GM19395 (cell line): ENCODE measurements around the gene CEACAM3.
A peak's percentile ranks its signal among the peaks of the same experiment; 100 is the strongest.

Source experiments
- ATAC-seq: cut with Tn5 transposase; IDR thresholded peaks from one replicate; pipeline ENCODE4 v1.9.1; 2021; ENCODE audit warnings: mild to moderate bottlenecking, moderate library complexity; ENCODE audit not compliant: unreplicated experiment

The CEACAM3 gene

GRCh38 chr19:41843371-41843770, 47.0 kb downstream of the CEACAM3 start:
- no peak for ATAC-seq

GRCh38 chr19:41844601-41845000, 48.2 kb downstream of the CEACAM3 start, which contains the start of gene LYPD4:
Gene LYPD4, minus strand, starts transcription at chr19:41844683. Its CDS starts 5,398 bp downstream, at chr19:41839285.
- no peak for ATAC-seq

- ATAC-seq = no peak
Measured at GRCh38 chr19:41845001-41845050, 48.4 kb downstream of the CEACAM3 start, which contains the start of gene DMRTC2. Gene DMRTC2, plus strand, starts transcription at chr19:41845042. Its CDS starts 2,387 bp downstream, at chr19:41847429.

GRCh38 chr19:41845051-41845590, 48.7 kb downstream of the CEACAM3 start:
- ATAC-seq = no peak

GRCh38 chr19:41847351-41848105, 51.1 kb downstream of the CEACAM3 start:
- no peak for ATAC-seq

- ATAC-seq = no peak
Measured at GRCh38 chr19:41848666-41849065, 52.3 kb downstream of the CEACAM3 start.

- no peak for ATAC-seq
Measured at GRCh38 chr19:41849067-41849466, 52.7 kb downstream of the CEACAM3 start.

GRCh38 chr19:41850381-41850780, 54.0 kb downstream of the CEACAM3 start:
- no peak for ATAC-seq

- ATAC-seq = no peak
Measured at GRCh38 chr19:41851456-41851855, 55.1 kb downstream of the CEACAM3 start.

- no peak for ATAC-seq
Measured at GRCh38 chr19:41853344-41853743, 57.0 kb downstream of the CEACAM3 start.

GRCh38 chr19:41853768-41854167, 57.4 kb downstream of the CEACAM3 start:
- ATAC-seq = no peak

- no peak for ATAC-seq
Measured at GRCh38 chr19:41859213-41859617, 62.8 kb downstream of the CEACAM3 start.

- peak; percentile 78 for ATAC-seq
Measured at GRCh38 chr19:41859618-41860418, 63.4 kb downstream of the CEACAM3 start, which contains the start of gene RPS19. Gene RPS19, plus strand, starts transcription at chr19:41860255. Its CDS starts 520 bp downstream, at chr19:41860775.

GRCh38 chr19:41860419-41861115, 64.2 kb downstream of the CEACAM3 start:
- ATAC-seq = no peak
